Subcutaneous abdominal adipose tissue (tissue), 5 donors: ENCODE data around the gene SPDL1.

Source experiments
- H3K27ac ChIP-seq: one replicate; pipeline ENCODE4 v1.7.0; 2013; ENCODE audit warnings: low read depth, mild to moderate bottlenecking, inconsistent platforms, low read length, moderate library complexity
- H3K27me3 ChIP-seq, 5 donors: one replicate each; pipeline ENCODE4 v1.7.0; 2013; ENCODE audit warnings: low read length in 5 of 5, inconsistent platforms in 1 of 5; ENCODE audit not compliant: control insufficient read depth in 5 of 5, insufficient read depth in 4 of 5
- H3K36me3 ChIP-seq, 5 donors: one replicate each; pipeline ENCODE4 v1.7.0; 2013; ENCODE audit warnings: low read length in 5 of 5; ENCODE audit not compliant: control insufficient read depth in 5 of 5, insufficient read depth in 5 of 5
- H3K4me1 ChIP-seq, 5 donors: one replicate each; pipeline ENCODE4 v1.7.0; 2013; ENCODE audit warnings: low read length in 5 of 5, mild to moderate bottlenecking in 3 of 5, moderate library complexity in 1 of 5; ENCODE audit not compliant: control insufficient read depth in 5 of 5, insufficient read depth in 5 of 5
- H3K4me3 ChIP-seq, 5 donors: one replicate each; pipeline ENCODE4 v1.7.0; 2013; ENCODE audit warnings: low read length in 5 of 5, low read depth in 1 of 5
- H3K9ac ChIP-seq, 5 donors: one replicate each; pipeline ENCODE4 v1.7.0; 2013; ENCODE audit warnings: low read length in 5 of 5, mild to moderate bottlenecking in 4 of 5, moderate library complexity in 3 of 5
- H3K9me3 ChIP-seq, 5 donors: one replicate each; pipeline ENCODE4 v1.7.0; 2013; ENCODE audit warnings: low read length in 5 of 5; ENCODE audit not compliant: control insufficient read depth in 5 of 5
- donor health status: healthy.
- donor health status: healthy.
- donor health status: healthy.
- donor health status: healthy.
- donor health status: healthy.

Gene SPDL1

GRCh38 chr5:169548315-169548714 lies 35.3 kb upstream of the SPDL1 start:
- no peaks in the 10 kb centered on the region for H3K9me3 ChIP-seq
- H3K9ac ChIP-seq = no peak overlapping the region
- H3K4me3 ChIP-seq = no peak overlapping the region
- H3K27me3 ChIP-seq = peaks cover 0 to 10% (median 0%) of the 10 kb centered on the region in 5 donors
- H3K27ac ChIP-seq = no peak overlapping the region
- H3K4me1 ChIP-seq = peaks cover 0 to 10% (median 0%) of the 10 kb centered on the region in 5 donors
- H3K36me3 ChIP-seq = no peaks in the 10 kb centered on the region

GRCh38 chr5:169549453-169550100 lies 34.0 kb upstream of the SPDL1 start:
- no peaks in the 10 kb centered on the region for H3K9me3 ChIP-seq
- H3K36me3 ChIP-seq = no peaks in the 10 kb centered on the region
- no peak overlapping the region for H3K9ac ChIP-seq
- no peak overlapping the region for H3K27ac ChIP-seq
- H3K4me3 ChIP-seq = no peak overlapping the region
- peaks cover 0 to 10% (median 0%) of the 10 kb centered on the region in 5 donors for H3K27me3 ChIP-seq
- peaks cover 0 to 10% (median 0%) of the 10 kb centered on the region in 5 donors for H3K4me1 ChIP-seq

- H3K27ac ChIP-seq = no peak overlapping the region
- H3K4me1 ChIP-seq = peaks cover 0 to 10% (median 0%) of the 10 kb centered on the region in 5 donors
- peak overlapping the region in 1 of 5 donors; percentile 19 for H3K9ac ChIP-seq
- no peaks in the 10 kb centered on the region for H3K9me3 ChIP-seq
- H3K27me3 ChIP-seq = peaks cover 0 to 10% (median 0%) of the 10 kb centered on the region in 5 donors
- H3K36me3 ChIP-seq = no peaks in the 10 kb centered on the region
- no peak overlapping the region for H3K4me3 ChIP-seq
Observed at GRCh38 chr5:169550227-169550626, 33.3 kb upstream of the SPDL1 start.

GRCh38 chr5:169551146-169551545 lies 32.4 kb upstream of the SPDL1 start:
- Histone ChIP-seq H3K9ac (no peak overlapping the region), H3K36me3 (no peaks in the 10 kb centered on the region), H3K27me3 (peaks cover 0 to 10% (median 0%) of the 10 kb centered on the region in 5 donors), H3K4me3 (no peak overlapping the region), H3K9me3 (no peaks in the 10 kb centered on the region), H3K4me1 (peaks cover 0 to 10% (median 0%) of the 10 kb centered on the region in 5 donors), H3K27ac (no peak overlapping the region)

- no peak overlapping the region for H3K9ac ChIP-seq
- H3K27ac ChIP-seq = no peak overlapping the region
- no peak overlapping the region for H3K4me3 ChIP-seq
- peaks cover 0 to 10% (median 0%) of the 10 kb centered on the region in 5 donors for H3K4me1 ChIP-seq
- no peaks in the 10 kb centered on the region for H3K36me3 ChIP-seq
- H3K9me3 ChIP-seq = peaks cover 0 to 4% (median 0%) of the 10 kb centered on the region in 5 donors
- peaks cover 0 to 10% (median 0%) of the 10 kb centered on the region in 5 donors for H3K27me3 ChIP-seq
Observed at GRCh38 chr5:169551696-169552095, 31.9 kb upstream of the SPDL1 start.

GRCh38 chr5:169554251-169554650 lies 29.3 kb upstream of the SPDL1 start:
- H3K9me3 ChIP-seq = peaks cover 3 to 15% (median 4%) of the 10 kb centered on the region in 5 donors
- no peak overlapping the region for H3K9ac ChIP-seq
- peaks cover 0 to 6% (median 0%) of the 10 kb centered on the region in 5 donors for H3K27me3 ChIP-seq
- no peaks in the 10 kb centered on the region for H3K36me3 ChIP-seq
- no peak overlapping the region for H3K27ac ChIP-seq
- no peak overlapping the region for H3K4me3 ChIP-seq
- peaks cover 0 to 4% (median 0%) of the 10 kb centered on the region in 5 donors for H3K4me1 ChIP-seq

GRCh38 chr5:169557838-169558237 lies 25.7 kb upstream of the SPDL1 start:
- no peak overlapping the region for H3K9ac ChIP-seq
- no peaks in the 10 kb centered on the region for H3K27me3 ChIP-seq
- H3K27ac ChIP-seq = no peak overlapping the region
- peaks cover 0 to 12% (median 3%) of the 10 kb centered on the region in 5 donors for H3K4me1 ChIP-seq
- peaks cover 3 to 15% (median 4%) of the 10 kb centered on the region in 5 donors for H3K9me3 ChIP-seq
- H3K4me3 ChIP-seq = no peak overlapping the region
- no peaks in the 10 kb centered on the region for H3K36me3 ChIP-seq

- peaks cover 3 to 10% (median 4%) of the 10 kb centered on the region in 5 donors for H3K9me3 ChIP-seq
- peaks cover 0 to 3% (median 0%) of the 10 kb centered on the region in 5 donors for H3K27me3 ChIP-seq
- no peak overlapping the region for H3K9ac ChIP-seq
- H3K4me3 ChIP-seq = no peak overlapping the region
- H3K4me1 ChIP-seq = peaks cover 0 to 12% (median 3%) of the 10 kb centered on the region in 5 donors
- H3K27ac ChIP-seq = peak overlapping the region; percentile 11
- H3K36me3 ChIP-seq = no peaks in the 10 kb centered on the region
Observed at GRCh38 chr5:169561893-169562292, 21.7 kb upstream of the SPDL1 start.

- Histone ChIP-seq H3K4me3 (no peak overlapping the region), H3K27ac (no peak overlapping the region), H3K36me3 (no peaks in the 10 kb centered on the region), H3K9ac (no peak overlapping the region), H3K27me3 (peaks cover 0 to 3% (median 0%) of the 10 kb centered on the region in 5 donors), H3K4me1 (peaks cover 0 to 12% (median 3%) of the 10 kb centered on the region in 5 donors), H3K9me3 (peaks cover 0 to 6% (median 4%) of the 10 kb centered on the region in 5 donors)
Observed at GRCh38 chr5:169563369-169563768, 20.2 kb upstream of the SPDL1 start.

GRCh38 chr5:169566202-169566601 lies 17.4 kb upstream of the SPDL1 start:
- H3K27ac ChIP-seq = no peak overlapping the region
- peaks cover 0 to 12% (median 3%) of the 10 kb centered on the region in 5 donors for H3K4me1 ChIP-seq
- peaks cover 0 to 3% (median 0%) of the 10 kb centered on the region in 5 donors for H3K9me3 ChIP-seq
- H3K4me3 ChIP-seq = no peak overlapping the region
- H3K27me3 ChIP-seq = peaks cover 0 to 3% (median 0%) of the 10 kb centered on the region in 5 donors
- H3K9ac ChIP-seq = no peak overlapping the region
- H3K36me3 ChIP-seq = no peaks in the 10 kb centered on the region
